H1 (cell line): ENCODE results near the gene TUBGCP5. TPM values are rescaled to one million over a fixed set of nuclear protein-coding genes. Genes with fewer than 3 reads are reported as not detected.

Source experiments
- RNF2 ChIP-seq: fragments of 200-900, 300-1000 bp; sonication (generic); IDR thresholded peaks from 2 replicates; pipeline ENCODE4 v1.7.1; 2016; ENCODE audit warnings: borderline replicate concordance, low read depth, mild to moderate bottlenecking, antibody characterized with exemption, low read length; ENCODE audit not compliant: poor library complexity, severe bottlenecking; ENCODE audit errors: missing control alignments
- polyA plus RNA-seq, 7 experiments: library from polyadenylated mRNA; depleted of rRNA in 3 of 7; stranded (reverse) in 5 of 7; unstranded in 2 of 7; fragments of >200 nt in 5 of 7; fragments of 200-250 nt in 2 of 7; gene quantifications; 1 replicate in 5 of 7; 2 replicates in 1 of 7; 4 replicates in 1 of 7; pipeline versions ENCODE4 v1.2.1 to v1.2.3, GENCODE V29; 2011 to 2013; ENCODE audit warnings: missing spikeins in 2 of 7, mixed read lengths in 2 of 7
- total RNA-seq: library from RNA; stranded (reverse); fragmentation: NEBNext Ultra II Directional; extraction: Animal tissue kit (Norgen Biotek cat#: 25700); gene quantifications from 2 replicates; pipeline ENCODE4 v1.2.1, GENCODE V29; 2021

The TUBGCP5 gene
- total and polyA plus RNA-seq, 2 of the 8 experiments (the other 6 are each of a cell fraction or from before 2014, with no cell fraction given): 6.3 to 12.5 TPM

GRCh38 chr15:23067416-23067815 is 28.0 kb upstream of the TUBGCP5 start (continued):
- no peak for TF ChIP-seq RNF2
